Glomerular visceral epithelial cell (primary cell): Measurements from ENCODE around the gene COPG2.

Experiments
- DNase-seq: peaks from one replicate; pipeline ENCODE4 v3.0.0-alpha.2; 2016; ENCODE audit errors: extremely low spot score

The COPG2 gene

DNA sequence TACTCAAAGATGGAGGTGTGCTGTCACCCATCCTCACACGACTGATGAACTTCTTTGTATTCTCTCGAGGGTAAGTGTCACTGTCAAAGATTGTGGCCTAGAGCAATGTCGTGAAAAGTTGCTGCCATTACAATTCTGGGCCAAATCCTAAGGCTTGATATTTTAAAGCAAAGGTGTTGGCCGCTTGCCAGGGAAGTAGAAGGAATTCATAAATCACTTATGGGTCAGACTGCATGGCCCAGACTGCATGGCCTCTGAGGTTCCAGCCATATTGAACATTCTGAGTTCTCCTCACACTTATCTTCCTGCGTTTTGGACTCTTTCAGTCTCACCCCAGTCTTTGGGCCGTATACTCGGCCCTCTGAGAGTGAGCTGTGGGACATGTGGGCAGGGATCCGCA, 168.1 kb downstream of the COPG2 start:
- no peak for DNase-seq

DNA sequence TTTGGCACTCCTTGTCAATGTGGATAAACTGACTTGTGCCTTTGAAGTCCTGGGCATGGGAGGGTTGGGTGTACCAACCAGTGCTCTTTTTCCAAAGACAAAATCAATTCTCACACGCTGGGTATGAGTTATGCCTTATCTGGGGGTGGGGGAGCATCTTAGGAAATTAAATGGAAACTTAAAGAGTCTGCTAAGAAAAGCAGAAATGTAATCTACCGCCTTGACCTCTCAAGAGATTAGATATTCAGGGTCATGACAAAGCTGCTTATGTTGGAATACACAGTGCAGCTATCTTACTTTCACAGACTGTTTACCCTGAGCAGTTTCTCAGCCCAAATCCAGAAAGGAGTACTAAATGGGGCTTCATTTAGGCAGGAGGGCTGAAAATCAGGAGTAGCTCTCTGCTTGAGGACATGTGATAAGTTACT, 174.1 kb downstream of the COPG2 start:
- no peak for DNase-seq

DNA sequence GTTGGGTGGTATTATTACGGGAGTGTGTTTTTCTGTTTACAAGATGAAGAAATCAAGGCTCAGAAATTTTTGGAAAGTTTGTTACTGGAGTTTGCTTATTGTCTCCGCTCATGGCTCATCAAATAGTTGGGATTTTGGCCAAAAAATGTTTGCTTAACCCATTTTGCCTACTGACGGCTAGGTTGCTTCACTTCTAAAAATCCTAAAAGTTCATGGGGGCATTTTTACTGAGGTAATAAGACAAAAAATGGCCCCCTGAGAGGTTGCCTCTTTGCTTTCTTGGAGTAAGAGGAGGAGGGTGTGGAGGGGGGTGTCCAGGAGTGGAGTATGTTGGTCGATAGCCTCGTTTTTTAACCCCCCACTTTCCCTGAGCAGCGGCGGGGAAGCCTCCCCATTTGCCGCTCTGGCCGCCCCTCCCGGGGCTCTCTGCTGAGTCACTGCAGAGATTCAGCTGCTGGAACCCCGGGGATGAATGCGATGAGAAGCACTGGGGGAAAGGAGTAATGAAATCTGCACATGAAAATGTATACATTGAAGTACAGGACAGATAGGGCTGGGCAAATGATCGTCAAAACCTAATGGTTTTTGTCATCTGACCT, 175.2 kb downstream of the COPG2 start:
- DNase-seq = no peak

DNA sequence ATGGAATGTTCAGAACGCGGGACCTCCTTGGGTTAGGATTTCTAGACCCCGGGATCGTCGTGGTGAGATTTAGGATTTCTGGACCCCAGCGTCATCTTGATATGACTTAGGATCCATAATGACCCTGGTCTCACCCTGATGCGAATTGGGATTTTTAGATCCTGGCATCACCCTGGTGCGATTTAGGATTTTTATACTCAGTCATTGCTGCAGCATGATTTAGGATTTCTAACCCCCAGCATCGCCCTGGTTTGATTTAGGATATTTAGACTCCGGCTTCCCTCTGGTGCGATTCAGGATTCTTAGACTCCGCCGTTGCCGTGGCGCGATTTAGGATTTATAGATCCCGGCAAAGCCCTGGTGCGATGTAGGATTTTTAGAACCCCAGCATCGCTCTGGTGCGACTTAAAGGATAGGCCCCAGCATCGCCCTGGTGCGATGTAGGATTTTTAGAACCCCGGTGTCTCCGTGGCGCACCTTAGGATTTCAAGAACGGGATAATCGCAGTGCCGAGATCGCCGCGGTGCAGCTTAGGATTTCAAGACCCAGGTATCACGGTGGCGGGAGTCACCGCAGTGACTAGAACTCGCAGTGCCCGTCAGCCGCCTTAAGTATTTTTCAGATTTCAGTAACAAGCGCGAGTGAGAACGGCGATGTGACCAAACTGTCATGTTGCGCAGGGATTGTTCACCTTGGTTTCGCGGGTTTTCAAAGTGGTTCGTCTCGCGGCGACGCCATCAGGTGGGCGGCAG, 175.8 kb downstream of the COPG2 start:
- no peak for DNase-seq

DNA sequence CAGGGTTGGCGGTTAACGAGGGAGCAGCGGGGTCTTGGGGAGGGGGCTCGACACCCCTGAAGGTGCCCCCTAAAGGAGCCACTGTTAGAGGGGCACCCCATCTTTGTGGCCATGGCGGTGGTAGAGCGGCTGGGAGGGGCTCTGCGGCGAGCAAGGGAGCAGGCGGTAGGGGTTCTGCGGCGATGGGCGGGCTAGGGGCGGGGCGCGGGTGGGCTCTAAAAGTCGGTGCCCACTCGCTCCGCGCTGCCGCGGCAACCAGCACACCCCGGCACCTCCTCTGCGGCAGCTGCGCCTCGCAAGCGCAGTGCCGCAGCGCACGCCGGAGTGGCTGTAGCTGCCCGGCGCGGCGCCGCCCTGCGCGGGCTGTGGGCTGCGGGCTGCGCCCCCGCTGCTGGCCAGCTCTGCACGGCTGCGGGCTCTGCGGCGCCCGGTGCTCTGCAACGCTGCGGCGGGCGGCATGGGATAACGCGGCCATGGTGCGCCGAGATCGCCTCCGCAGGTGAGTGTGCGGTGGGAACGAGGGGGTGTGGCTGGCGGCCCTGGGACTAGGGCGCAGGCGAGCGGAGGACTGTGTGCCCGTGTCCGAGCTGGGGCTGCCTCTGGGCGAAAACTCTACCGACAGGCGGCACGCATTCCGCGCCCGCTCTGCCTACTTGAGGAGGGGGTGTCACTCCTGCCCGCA, 176.6 kb downstream of the COPG2 start, which contains the start of gene MEST:
Gene MEST, plus strand, starts transcription at position 245 of the 682 bp plus-strand sequence. Its CDS starts 229 bp downstream, at position 474.
- no peak for DNase-seq

DNA sequence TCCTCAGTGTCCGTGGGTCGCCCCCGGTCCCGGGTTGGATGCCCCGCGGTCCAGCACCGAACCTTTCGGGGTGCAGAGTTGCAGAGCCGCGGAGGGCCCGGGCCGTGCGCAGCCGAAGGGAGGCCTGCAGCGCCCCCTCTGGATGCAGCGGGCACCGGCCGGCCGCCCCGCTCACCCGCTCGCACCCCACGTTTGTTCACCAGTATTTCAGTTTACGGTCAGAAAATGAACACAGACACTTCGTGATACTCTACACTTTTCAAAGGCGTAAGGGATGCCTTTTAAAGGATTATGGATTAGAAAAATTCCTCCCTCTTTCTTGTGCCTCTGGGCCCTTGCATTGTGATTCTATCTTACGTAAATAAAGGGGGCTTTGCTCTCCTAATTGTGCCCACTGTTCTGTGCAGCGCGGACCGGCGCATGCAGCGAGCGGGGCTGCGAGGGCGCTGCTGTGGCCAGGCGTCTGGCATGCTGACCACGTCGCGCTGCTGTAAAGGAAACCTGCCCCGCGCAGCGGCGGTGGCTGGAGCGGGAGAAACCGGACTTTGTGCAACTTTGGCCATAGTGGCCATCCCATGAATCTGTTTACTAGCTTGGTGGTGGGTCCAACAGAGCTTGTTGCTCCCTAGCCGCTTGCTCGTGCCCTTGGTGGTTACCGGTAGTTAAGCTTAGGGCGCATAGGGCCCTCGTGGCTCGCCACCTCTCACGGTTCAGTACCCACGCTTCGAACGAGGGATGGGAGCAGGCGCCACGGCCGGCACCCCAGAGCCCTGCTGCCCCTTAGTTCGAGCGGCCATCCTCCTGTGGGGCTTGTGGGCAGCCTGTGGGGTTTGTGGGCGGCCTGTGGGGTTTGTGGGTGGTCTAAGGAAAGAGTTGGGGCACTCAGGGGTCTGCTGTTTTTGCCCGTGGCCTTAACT, 177.4 kb downstream of the COPG2 start:
- no peak for DNase-seq

DNA sequence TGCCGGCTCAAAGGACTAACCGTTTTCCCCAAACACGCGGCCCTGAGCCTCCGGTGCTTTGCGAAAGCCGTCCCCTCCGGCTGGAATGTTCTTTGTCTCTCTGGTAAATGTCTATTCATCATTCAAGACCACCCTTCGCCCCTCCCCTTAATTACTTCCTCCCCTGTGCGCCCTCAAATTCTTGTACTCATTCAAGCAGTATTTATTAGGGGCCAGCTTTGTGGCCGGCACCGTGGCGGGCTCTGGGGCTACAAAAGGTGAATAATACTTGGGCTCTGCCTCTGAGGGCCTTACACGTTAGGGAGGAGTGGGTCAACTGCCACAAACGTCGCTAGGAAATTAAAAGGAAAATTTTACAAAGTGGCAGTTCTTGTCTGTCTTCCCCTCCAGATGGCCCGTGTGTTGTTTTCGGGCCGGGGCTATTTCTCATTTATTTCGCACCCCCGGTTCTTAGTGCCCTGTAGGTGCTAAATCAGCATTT, 178.2 kb downstream of the COPG2 start:
- no peak for DNase-seq

DNA sequence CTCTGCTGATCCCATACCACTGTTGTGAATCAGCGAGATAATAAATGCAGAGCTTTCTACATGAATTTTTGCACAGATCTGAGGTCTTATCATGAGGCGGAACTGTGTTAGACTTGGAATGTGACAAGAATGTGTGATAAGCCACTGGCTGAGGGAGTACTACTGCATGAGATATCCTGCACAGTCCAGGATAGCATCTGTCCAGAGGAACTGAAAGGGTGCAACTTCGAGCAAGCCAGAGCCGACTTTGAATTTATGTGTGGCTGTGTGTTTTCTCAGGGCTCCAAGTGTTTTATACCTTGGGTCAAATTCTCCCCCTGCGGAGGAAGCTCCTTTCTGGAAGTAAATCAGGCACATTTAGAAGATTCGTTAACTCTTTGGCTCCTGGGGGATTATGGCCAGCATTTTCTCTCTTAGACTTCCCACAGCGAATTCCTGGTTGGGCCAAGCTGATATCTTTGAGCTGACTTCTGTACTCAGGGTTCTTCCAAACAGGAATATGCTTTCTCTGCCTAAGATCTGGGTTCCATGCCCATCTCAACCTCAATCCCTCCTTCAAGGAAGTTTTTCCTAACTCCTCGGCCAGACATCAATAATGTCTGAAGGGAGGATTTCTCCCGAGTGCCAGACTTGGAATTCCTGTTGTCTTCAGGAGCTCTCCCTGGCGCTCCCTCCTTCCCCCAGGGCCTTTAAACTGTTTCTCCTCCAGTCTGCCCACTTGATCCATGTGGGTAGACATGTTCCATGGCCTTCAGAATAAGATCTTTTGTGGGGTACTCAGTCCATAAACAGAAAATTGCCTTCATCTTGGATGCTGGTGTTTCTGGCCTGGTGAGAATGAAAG, 179.2 kb downstream of the COPG2 start:
- DNase-seq = peak; percentile 25

DNA sequence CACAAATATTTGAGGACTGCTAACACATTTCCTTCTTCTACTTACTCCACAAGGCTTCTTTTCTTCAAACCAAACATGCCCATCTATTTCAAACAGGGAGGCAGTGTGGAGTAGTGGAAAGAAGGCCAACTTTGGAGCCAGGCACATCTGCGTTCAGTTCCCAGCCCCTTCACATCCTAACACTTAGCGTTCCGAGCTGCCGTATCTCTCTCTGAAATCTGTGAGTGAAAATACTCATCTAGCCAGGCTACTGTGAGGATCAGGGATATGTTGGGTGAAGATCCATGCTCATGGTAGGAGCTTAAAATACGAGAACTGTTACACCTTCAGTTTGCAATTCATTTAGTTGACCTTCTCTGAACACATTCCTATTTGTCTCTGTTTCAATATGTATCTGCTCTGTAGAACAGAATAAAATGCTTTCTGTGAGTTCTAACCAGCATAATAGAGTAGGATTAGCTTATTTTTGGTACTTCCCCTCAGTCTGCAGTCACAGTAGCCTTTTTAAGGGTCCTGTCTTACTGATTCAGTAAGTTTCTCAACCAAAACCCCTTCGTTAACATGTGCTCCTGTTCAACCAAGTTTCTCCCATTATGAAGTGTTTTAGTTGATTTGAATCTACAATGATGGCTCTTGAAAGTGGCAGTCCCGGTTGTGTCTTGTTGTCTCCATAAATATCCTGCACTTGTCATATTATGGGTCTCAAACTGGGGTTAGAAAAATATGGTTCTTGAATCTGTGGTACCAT, 180.0 kb downstream of the COPG2 start:
- DNase-seq = no peak

DNA sequence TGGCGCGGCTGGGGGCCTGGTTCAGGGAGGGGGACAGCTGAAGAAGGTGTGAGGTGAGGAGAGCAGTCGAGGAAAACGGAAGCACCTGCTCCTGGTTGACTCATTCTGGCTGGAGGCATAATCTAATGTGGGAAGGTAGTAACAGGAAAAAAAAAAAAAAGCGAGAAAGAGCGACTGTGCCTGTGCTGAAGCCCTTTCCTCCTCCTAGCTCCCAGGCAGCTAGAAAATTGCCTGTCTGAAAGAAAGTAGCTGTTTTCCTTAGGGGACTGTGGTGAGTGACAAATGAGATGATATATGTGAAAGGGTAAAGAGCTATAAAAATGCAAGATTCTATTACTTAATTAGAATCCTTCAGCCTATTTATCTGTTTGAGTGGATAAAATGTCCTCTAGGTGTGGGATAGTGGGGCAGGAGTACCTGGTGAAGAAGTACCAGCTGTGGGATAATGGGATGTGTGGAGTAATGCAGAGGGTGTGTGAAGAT, 181.6 kb downstream of the COPG2 start:
- no peak for DNase-seq

DNA sequence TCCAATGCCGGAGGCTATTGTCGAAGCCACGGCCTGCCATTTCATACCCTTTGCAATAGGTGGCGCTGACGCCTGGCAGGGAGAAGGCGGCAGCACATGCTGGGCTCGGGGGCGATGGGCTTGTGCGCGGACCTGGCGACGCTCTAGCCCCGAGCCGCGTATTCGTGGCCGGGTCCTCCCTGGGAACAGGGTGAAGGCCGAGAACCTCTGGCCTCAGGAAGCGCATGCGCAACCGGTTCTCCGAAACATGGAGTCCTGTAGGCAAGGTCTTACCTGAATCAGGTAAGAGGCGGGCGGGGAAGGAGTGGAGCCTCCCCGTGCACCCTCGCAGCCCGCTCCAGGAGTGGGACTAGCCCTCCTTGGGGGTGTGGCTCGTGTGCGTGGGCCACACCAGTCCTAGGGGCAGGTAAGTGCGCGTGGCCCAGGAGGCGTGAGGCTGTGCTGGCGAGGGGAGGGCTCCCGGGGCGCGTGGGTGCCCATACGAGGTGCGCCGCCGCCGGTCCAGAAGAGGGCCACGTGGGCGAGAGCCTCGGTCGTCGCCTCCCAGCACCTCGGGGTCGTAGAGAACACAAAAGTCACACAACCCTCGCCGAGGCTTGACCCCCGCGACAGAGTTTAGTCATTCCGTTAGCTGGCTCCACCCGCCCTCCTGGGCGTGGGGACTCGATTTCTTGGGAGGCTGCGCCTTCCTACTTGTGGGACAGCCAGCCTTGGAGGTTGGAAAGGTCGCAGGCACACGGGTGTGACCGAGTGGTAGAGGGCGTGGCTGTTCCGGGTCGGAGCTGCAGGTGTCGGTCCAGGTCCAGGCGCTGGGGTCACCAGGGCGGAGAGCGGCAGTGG, 182.2 kb downstream of the COPG2 start:
- no peak for DNase-seq

DNA sequence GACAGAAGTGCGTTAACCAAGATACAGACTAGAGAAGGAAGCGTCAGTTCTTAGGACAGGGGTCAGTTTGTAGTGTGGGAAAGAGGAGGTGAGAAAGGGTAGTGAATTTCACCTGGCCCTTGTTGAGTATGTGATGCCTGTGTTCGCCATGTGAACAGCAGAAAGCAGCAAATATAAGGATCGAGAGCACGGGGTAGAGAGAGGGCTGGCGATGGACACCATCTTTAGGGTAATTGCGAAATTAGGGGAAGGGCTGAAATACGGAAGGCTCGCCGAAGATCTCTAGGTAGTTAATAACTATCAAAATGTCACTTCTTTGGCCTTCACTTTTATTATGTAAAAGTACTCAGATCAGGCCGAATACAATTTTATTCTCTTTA, 182.8 kb downstream of the COPG2 start:
- DNase-seq = no peak

DNA sequence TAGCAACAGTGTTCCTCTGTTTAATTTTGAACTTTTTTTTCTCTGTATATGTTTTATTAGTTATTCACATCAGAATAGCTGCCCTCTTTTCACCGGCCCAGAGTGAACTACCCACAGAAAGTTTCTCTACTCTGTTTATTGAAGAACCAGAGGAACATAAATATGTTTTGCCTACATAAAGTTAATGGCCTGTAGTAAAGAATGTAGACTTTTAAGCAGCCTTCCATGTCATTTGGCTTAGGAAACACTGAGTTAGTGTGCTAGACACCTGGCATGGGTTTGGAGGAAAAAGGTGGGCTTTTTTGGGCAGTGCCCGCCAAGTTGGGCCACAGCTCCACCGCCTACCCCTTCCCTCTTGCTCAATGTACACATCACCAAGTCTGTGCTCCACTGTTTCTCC, 185.5 kb downstream of the COPG2 start:
- no peak for DNase-seq

DNA sequence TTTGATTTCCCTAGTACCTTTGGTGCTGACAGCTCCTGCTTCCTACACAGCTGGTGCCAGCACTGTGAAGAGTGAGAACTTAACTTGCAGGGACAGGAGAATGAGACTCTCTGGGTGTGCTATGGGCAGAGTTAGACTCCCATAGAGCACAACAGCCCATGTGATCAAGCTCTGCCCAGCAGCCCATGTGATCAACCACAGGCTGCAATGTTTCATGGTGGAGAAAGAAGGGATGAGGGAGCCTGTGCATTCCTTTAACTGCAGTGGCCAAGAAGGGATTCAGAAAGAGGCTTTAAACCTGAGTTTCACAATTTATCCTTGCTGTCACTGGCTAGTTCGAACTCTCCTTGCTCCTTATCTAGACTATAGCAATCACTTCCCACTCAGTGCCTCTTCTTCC, 186.7 kb downstream of the COPG2 start:
- no peak for DNase-seq

DNA sequence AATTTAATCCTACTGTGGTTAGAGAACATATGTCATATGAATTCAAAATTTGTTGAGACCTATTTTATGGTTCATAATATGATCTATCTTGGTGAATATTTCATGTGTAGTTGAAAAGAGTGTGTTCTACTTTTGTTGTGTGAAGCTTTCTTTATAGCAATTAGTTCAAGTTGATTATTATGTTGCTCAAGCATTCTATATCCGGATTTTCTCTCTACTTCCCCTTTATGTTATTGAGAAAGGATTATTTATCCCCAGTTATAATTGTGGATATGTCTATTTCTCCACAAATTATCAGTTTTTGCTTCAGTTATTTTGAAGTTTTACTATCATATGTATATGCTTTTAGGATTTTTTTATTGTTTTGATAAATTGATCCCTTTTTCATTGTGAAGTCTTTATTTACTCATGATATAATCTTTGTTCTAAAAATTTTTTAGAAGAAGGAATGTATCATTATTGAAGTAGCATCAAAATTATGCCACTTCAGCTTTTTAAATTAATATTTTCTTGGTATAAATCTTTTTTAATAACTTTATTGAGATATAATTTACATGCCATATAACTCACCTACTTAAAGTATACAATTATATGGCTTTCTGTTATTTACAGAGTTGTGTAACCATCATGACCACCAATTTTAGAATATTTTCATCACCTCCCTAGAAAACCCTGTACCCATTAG, 188.7 kb downstream of the COPG2 start:
- DNase-seq = no peak

DNA sequence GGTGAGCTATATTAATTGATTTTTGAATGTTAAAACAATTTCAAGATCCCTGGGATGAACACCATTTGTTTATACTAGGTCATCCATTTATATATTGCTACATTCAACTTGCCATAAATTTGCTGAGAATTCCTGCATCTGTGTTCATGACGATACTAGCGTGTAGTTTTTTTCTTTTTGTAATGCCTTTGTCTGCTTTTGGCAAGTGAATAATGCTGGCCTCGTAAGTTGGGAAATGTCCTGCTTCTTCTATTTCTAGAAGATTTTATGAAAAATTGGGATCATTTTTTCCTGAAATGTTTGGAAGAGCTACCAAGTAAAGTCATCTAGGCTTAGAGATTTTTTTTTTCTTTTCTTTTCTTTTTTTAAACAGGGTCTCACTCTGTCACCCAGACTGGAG, 189.6 kb downstream of the COPG2 start:
- no peak for DNase-seq

DNA sequence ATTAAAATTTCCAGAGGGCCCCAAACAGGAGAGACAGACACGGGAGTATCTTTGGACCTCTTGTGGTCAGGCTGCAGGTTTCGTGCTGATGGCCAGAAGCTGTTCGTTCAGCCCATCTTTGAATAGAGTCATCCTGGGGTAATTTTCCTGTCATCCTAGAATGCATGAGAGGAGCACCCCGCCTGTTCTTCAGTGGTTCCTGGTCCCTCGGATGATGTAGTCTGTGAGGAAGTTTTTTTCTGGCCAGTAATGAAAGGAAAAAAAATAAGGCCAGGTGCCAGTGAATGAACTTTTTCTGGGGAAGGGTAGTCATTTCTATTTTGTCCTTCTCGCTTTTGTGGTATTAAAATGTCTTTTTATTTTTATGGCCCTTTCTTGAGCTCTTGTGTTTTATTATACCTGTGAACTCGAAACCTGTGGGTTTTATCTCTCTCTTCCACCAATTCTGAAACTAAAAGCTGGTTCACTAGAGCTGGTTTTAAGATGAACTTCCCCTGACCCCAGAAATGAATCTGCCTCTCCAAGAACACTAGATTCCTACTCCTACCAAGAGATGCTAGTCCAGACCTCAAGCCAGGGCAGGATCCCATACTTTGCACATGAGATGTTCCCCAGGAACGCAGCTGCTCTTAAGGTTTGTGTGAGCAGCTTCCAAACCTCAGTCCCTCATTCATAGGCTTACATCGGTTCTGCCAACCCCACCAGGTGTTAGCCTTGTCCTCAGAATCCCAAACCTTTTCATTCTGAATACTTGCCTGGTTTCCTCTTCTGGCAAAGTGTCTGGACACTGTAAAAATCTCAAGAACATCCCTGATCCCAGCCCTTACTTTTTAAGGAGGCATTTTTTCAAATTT, 192.0 kb downstream of the COPG2 start:
- no peak for DNase-seq

DNA sequence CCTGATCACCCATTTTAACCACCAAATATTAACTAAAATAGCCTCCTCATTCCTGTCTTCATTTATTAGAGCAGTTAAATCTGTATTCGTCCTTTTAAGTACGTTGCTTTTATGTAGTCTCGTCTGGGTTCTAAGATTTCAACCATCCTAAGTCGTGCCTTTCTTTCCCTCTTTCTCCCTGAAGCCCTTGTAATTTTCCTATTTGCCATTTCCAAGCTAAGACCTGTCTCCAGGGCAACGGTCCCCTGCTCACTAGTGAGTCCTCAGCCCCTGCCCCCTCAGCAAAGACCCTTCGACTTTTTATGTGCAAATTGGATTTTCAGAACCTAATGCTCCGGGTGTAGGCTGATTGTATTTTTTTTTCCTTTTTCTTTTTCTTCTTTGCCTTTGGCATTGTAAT, 192.8 kb downstream of the COPG2 start:
- DNase-seq = no peak
